ENCODE data around the gene EVI5L.
A peak's percentile ranks its signal among the peaks of the same experiment; 100 is the strongest.

The EVI5L gene

GRCh38 chr19:7898967-7899366, 68.9 kb downstream of the EVI5L start:
- no peak for DNase-seq (ENCODE audit: low read depth)

- no peak for DNase-seq (ENCODE audit: low read depth)
Observed at GRCh38 chr19:7899751-7900378, 69.8 kb downstream of the EVI5L start.

GRCh38 chr19:7900401-7900870, 70.4 kb downstream of the EVI5L start:
- no peak for DNase-seq (ENCODE audit: low read depth)

- DNase-seq (ENCODE audit: low read depth) = no peak
Observed at GRCh38 chr19:7900931-7901330, 70.9 kb downstream of the EVI5L start.

GRCh38 chr19:7901337-7901736, 71.3 kb downstream of the EVI5L start:
- no peak for DNase-seq (ENCODE audit: low read depth)

- DNase-seq (ENCODE audit: low read depth) = no peak
Observed at GRCh38 chr19:7902796-7903243, 72.8 kb downstream of the EVI5L start.

GRCh38 chr19:7903244-7904073, 73.4 kb downstream of the EVI5L start, which contains the start of gene MAP2K7:
Gene MAP2K7 (plus strand): TSS chr19:7903877. CDS start chr19:7903945, 68 bp downstream.
- peak; percentile 100 for DNase-seq (ENCODE audit: low read depth)

- peak; percentile 50 for DNase-seq (ENCODE audit: low read depth)
Observed at GRCh38 chr19:7904074-7905020, 74.3 kb downstream of the EVI5L start.

GRCh38 chr19:7905268-7905667, 75.2 kb downstream of the EVI5L start:
- no peak for DNase-seq (ENCODE audit: low read depth)

GRCh38 chr19:7905859-7906258, 75.8 kb downstream of the EVI5L start:
- DNase-seq (ENCODE audit: low read depth) = no peak

GRCh38 chr19:7907122-7907521, 77.1 kb downstream of the EVI5L start:
- no peak for DNase-seq (ENCODE audit: low read depth)

- no peak for DNase-seq (ENCODE audit: low read depth)
Observed at GRCh38 chr19:7907544-7907943, 77.5 kb downstream of the EVI5L start.

GRCh38 chr19:7908078-7908699, 78.2 kb downstream of the EVI5L start:
- no peak for DNase-seq (ENCODE audit: low read depth)

- no peak for DNase-seq (ENCODE audit: low read depth)
Observed at GRCh38 chr19:7908742-7909461, 78.9 kb downstream of the EVI5L start.

GRCh38 chr19:7909471-7910067, 79.6 kb downstream of the EVI5L start:
- DNase-seq (ENCODE audit: low read depth) = no peak

GRCh38 chr19:7910321-7911161, 80.5 kb downstream of the EVI5L start:
- DNase-seq (ENCODE audit: low read depth) = no peak

- no peak for DNase-seq (ENCODE audit: low read depth)
Observed at GRCh38 chr19:7911508-7912143, 81.6 kb downstream of the EVI5L start.

GRCh38 chr19:7912144-7912696, 82.2 kb downstream of the EVI5L start:
- no peak for DNase-seq (ENCODE audit: low read depth)
